ENCODE measurements around the gene PIK3AP1.

GRCh38 chr10:96606946-96607345, 113.4 kb downstream of the PIK3AP1 start:
- TF ChIP-seq CTCF (IDR thresholded peaks at IDR 0.05) (no peak), POLR2A (IDR thresholded peaks at IDR 0.05; ENCODE audit: low read depth) (no peak)
